Mesendoderm (in vitro differentiated cells): Measurements from ENCODE around the gene GZMM.

Experiments
- DNase-seq: peaks from one replicate; pipeline ENCODE4 v3.0.0; 2013
- H2AK5ac ChIP-seq: 2 replicates; pipeline ENCODE4 v1.6.1; 2013; ENCODE audit warnings: low read length, inconsistent platforms
- H2BK120ac ChIP-seq: 2 replicates; pipeline ENCODE4 v1.6.1; 2013; ENCODE audit warnings: low read depth, mild to moderate bottlenecking, low read length, moderate library complexity, mixed read lengths
- H2BK15ac ChIP-seq: replicated peaks from 2 replicates; pipeline ENCODE4 v1.6.1; 2013; ENCODE audit warnings: low read depth, mild to moderate bottlenecking, moderate library complexity
- H2BK5ac ChIP-seq: 2 replicates; pipeline ENCODE4 v1.6.1; 2013; ENCODE audit warnings: low read length, inconsistent platforms
- H3K18ac ChIP-seq: 2 replicates; pipeline ENCODE4 v1.6.1; 2013; ENCODE audit warnings: mild to moderate bottlenecking, low read length, mixed read lengths
- H3K23ac ChIP-seq: one replicate; pipeline ENCODE4 v1.6.1; 2013; ENCODE audit warnings: low read length
- H3K27ac ChIP-seq: 2 replicates; pipeline ENCODE4 v1.5.1; 2013; ENCODE audit warnings: low read depth, mild to moderate bottlenecking, inconsistent platforms, low read length, moderate library complexity
- H3K27me3 ChIP-seq: 2 replicates; pipeline ENCODE4 v1.6.1; 2013; ENCODE audit warnings: low read length, control low read depth, mild to moderate bottlenecking, inconsistent platforms; ENCODE audit not compliant: insufficient read depth, poor library complexity
- H3K36me3 ChIP-seq: 2 replicates; pipeline ENCODE4 v1.6.1; 2013; ENCODE audit warnings: low read length, inconsistent platforms; ENCODE audit not compliant: control insufficient read depth, insufficient read depth
- H3K4ac ChIP-seq: one replicate; pipeline ENCODE4 v1.6.1; 2013; ENCODE audit warnings: low read depth, mild to moderate bottlenecking, low read length, moderate library complexity
- H3K4me1 ChIP-seq: 2 replicates; pipeline ENCODE4 v1.6.1; 2013; ENCODE audit warnings: low read depth, low read length, inconsistent platforms; ENCODE audit not compliant: control insufficient read depth
- H3K4me2 ChIP-seq: 2 replicates; pipeline ENCODE4 v1.6.1; 2013; ENCODE audit warnings: low read length
- H3K4me3 ChIP-seq: 2 replicates; pipeline ENCODE4 v1.5.1; 2013; ENCODE audit warnings: mild to moderate bottlenecking, low read length
- H3K56ac ChIP-seq: one replicate; pipeline ENCODE4 v1.6.1; 2013; ENCODE audit warnings: low read length
- H3K79me1 ChIP-seq: 2 replicates; pipeline ENCODE4 v1.6.1; 2013; ENCODE audit warnings: low read length, inconsistent platforms
- H3K79me2 ChIP-seq: 2 replicates; pipeline ENCODE4 v1.6.1; 2013; ENCODE audit warnings: mild to moderate bottlenecking, low read length; ENCODE audit not compliant: control insufficient read depth, insufficient read depth
- H3K9ac ChIP-seq: 2 replicates; pipeline ENCODE4 v1.6.1; 2013; ENCODE audit warnings: low read length, inconsistent platforms
- H4K5ac ChIP-seq: one replicate; pipeline ENCODE4 v1.6.1; 2013; ENCODE audit warnings: low read length
- H4K8ac ChIP-seq: one replicate; pipeline ENCODE4 v1.6.1; 2013; ENCODE audit warnings: low read depth, mild to moderate bottlenecking, control low read depth, low read length, moderate library complexity
- WGBS: extraction: QIAGEN DNeasy Blood & Tissue Kit; methylation state at CpG from one replicate; pipeline ENCODE4 v1.1.7; 2013; ENCODE audit warnings: low lambda C conversion rate, missing lambda C conversion rate; ENCODE audit not compliant: insufficient coverage; ENCODE audit errors: extremely low coverage; 5-methylcytosine and 5-hydroxymethylcytosine counted together

Gene GZMM

GRCh38 chr19:525857-526419 is 17.9 kb upstream of the GZMM start:
- H3K4ac ChIP-seq: no peak overlapping the region
- H2BK15ac ChIP-seq: no peak overlapping the region
- no peak overlapping the region for H3K4me2 ChIP-seq
- H3K36me3 ChIP-seq: no peaks in the 10 kb centered on the region
- no peak overlapping the region for H2BK5ac ChIP-seq
- H3K4me3 ChIP-seq: no peak overlapping the region
- H3K56ac ChIP-seq: no peak overlapping the region
- no peak overlapping the region for H4K5ac ChIP-seq
- H3K23ac ChIP-seq: no peak overlapping the region
- no peaks in the 10 kb centered on the region for H3K79me2 ChIP-seq
- no peaks in the 10 kb centered on the region for H3K27me3 ChIP-seq
- H3K18ac ChIP-seq: no peak overlapping the region
- H3K9ac ChIP-seq: no peak overlapping the region
- H2BK120ac ChIP-seq: no peak overlapping the region
- DNase-seq: no peak
- no peaks in the 10 kb centered on the region for H3K4me1 ChIP-seq
- no peaks in the 10 kb centered on the region for H3K79me1 ChIP-seq
- no peak overlapping the region for H3K27ac ChIP-seq
- no peak overlapping the region for H2AK5ac ChIP-seq
- no peak overlapping the region for H4K8ac ChIP-seq
- WGBS: no CpG with 5 or more reads among the region's 13 CpGs

- no peak overlapping the region for H4K8ac ChIP-seq
- peak overlapping the region; percentile 62 for H3K18ac ChIP-seq
- peak overlapping the region; percentile 98 for H3K27ac ChIP-seq
- H3K79me1 ChIP-seq: peaks cover 15% of the 10 kb centered on the region
- no peak overlapping the region for H2BK15ac ChIP-seq
- WGBS: no CpG with 5 or more reads among the region's 38 CpGs
- H2BK120ac ChIP-seq: no peak overlapping the region
- no peak overlapping the region for H2BK5ac ChIP-seq
- H3K4ac ChIP-seq: no peak overlapping the region
- H3K23ac ChIP-seq: no peak overlapping the region
- H2AK5ac ChIP-seq: peak overlapping the region; percentile 90
- H4K5ac ChIP-seq: no peak overlapping the region
- H3K4me2 ChIP-seq: peak overlapping the region; percentile 68
- H3K4me3 ChIP-seq: no peak overlapping the region
- H3K79me2 ChIP-seq: peaks cover 33% of the 10 kb centered on the region
- peaks cover 4% of the 10 kb centered on the region for H3K4me1 ChIP-seq
- H3K56ac ChIP-seq: peak overlapping the region; percentile 100
- H3K27me3 ChIP-seq: no peaks in the 10 kb centered on the region
- H3K9ac ChIP-seq: peak overlapping the region; percentile 97
- DNase-seq: no peak
- H3K36me3 ChIP-seq: no peaks in the 10 kb centered on the region
These were observed 13.5 kb upstream of the GZMM start for GRCh38 chr19:530134-531008.

DNA sequence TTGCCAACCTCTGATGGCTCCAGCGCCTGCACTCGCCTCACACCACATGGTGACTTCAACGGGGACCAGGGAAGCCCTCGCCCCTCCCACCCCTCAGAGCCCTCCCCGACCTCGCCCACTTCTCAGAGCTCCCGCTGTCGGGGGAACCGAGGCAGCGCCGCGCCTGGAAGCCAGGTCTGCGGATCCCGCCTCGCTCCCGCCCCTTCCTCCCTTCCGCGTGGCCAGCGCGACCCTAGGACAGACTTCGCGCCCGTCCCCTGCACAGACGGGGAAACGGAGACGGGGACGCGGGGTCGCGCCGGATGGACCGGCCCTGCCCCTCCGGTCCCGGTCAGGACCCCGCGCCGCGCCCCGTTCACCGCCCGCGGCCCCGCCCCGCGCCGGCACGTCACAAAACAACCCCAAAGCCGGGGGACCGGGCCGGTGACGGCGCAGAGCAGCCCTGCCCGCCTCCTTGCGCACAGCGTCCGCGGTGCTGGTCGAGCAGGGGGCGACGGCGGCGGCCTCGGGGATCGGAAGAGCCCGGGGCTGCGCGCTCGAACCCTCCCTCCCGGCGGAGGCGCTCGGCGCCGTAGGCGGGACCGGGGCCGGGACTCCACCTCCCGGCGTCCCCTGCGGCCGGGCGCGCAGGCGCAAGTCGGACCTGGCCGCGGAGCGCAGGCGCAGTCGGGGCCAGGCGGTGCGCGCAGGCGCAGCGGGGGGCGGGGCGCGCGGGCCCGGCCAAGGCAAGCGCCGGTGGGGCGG is 12.7 kb upstream of the GZMM start:
- Histone ChIP-seq H2AK5ac (no peak overlapping the region), H3K4ac (no peak overlapping the region), H3K79me2 (peaks cover 35% of the 10 kb centered on the region), H3K79me1 (peaks cover 17% of the 10 kb centered on the region), H3K4me2 (peak overlapping the region; percentile 68), H3K18ac (peak overlapping the region; percentile 93), H3K56ac (peak overlapping the region; percentile 100), H2BK120ac (no peak overlapping the region), H3K23ac (no peak overlapping the region), H3K9ac (peak overlapping the region; percentile 97), H3K27me3 (no peaks in the 10 kb centered on the region), H3K36me3 (no peaks in the 10 kb centered on the region), H3K27ac (peak overlapping the region; percentile 98), H3K4me3 (peak overlapping the region; percentile 82), H2BK15ac (no peak overlapping the region), H2BK5ac (peak overlapping the region; percentile 84), H4K8ac (no peak overlapping the region), H3K4me1 (peaks cover 4% of the 10 kb centered on the region), H4K5ac (no peak overlapping the region)
- no CpG with 5 or more reads among the region's 103 CpGs for WGBS
- DNase-seq: peak; percentile 93

DNA sequence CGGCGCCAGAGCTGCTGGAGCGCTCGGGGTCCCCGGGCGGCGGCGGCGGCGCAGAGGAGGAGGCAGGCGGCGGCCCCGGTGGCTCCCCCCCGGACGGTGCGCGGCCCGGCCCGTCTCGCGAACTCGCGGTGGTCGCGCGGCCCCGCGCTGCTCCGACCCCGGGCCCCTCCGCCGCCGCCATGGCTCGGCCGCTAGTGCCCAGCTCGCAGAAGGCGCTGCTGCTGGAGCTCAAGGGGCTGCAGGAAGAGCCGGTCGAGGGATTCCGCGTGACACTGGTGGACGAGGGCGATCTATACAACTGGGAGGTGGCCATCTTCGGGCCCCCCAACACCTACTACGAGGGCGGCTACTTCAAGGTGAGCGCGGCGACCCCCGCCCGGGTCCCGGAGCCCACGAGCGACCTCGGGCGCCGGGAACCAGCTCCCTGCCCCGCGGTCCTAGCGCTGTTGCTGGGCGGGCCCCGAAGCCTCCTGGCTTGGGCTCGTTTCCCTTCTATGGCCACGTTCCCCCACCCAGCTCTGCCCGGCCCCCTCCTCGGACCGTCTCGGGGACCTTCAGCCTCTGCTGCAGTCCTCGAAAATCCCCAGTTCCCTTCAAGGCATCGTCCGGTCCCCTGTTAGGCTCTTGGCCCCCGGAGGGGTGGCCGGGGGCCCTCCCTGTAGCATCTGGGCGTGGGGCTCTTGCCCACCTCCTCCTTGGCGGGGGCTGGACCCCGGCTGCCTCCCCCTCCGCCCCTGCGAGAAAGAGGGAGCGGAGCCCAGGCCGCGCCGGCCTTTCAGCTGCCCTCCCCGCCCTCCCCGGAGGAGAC is 11.9 kb upstream of the GZMM start, which contains the start of gene CDC34:
Gene CDC34, plus strand, starts transcription at position 8 of the 808 bp plus-strand sequence. Its CDS starts 172 bp downstream, at position 180.
- H3K27me3 ChIP-seq: no peaks in the 10 kb centered on the region
- DNase-seq: no peak
- H3K9ac ChIP-seq: peak within 1 kb of the TSS; percentile 97
- H2AK5ac ChIP-seq: peak within 1 kb of the TSS; percentile 51
- peak within 1 kb of the TSS; percentile 89 for H3K4ac ChIP-seq
- WGBS: no CpG with 5 or more reads among the region's 84 CpGs
- H2BK15ac ChIP-seq: no peak within 1 kb of the TSS
- H3K4me1 ChIP-seq: peaks cover 4% of the 10 kb centered on the region
- H3K36me3 ChIP-seq: no peaks in the 10 kb centered on the region
- H2BK120ac ChIP-seq: no peak within 1 kb of the TSS
- peaks cover 35% of the 10 kb centered on the region for H3K79me2 ChIP-seq
- H4K8ac ChIP-seq: no peak within 1 kb of the TSS
- no peak within 1 kb of the TSS for H4K5ac ChIP-seq
- H3K4me2 ChIP-seq: peak within 1 kb of the TSS; percentile 95
- H3K56ac ChIP-seq: peak within 1 kb of the TSS; percentile 100
- peaks cover 17% of the 10 kb centered on the region for H3K79me1 ChIP-seq
- peak within 1 kb of the TSS; percentile 84 for H2BK5ac ChIP-seq
- H3K23ac ChIP-seq: peak within 1 kb of the TSS; percentile 89
- H3K27ac ChIP-seq: peak within 1 kb of the TSS; percentile 98
- H3K18ac ChIP-seq: peak within 1 kb of the TSS; percentile 93
- H3K4me3 ChIP-seq: peak within 1 kb of the TSS; percentile 93
